HEK293 (cell line): Measurements from ENCODE around the gene LST1.

ENCODE experiments used
- IKZF3 ChIP-seq: fragments of 450-650 bp; IDR thresholded peaks from 2 replicates; pipeline ENCODE4 v1.5.0; 2018; ENCODE audit warnings: missing biosample characterization, mild to moderate bottlenecking, missing genetic modification characterization, moderate library complexity
- KLF1 ChIP-seq: fragments of 450-650 bp; formaldehyde crosslinking; IDR thresholded peaks from 2 replicates; pipeline ENCODE4 v1.5.1; 2016; ENCODE audit warnings: missing biosample characterization, missing genetic modification characterization
- OVOL3 ChIP-seq: fragments of 450-650 bp; formaldehyde crosslinking; IDR thresholded peaks from 2 replicates; pipeline ENCODE4 v1.5.1; 2016; ENCODE audit warnings: missing biosample characterization, missing genetic modification characterization
- RBAK ChIP-seq: fragments of 450-650 bp; formaldehyde crosslinking; IDR thresholded peaks from 2 replicates; pipeline ENCODE4 v1.5.1; 2016; ENCODE audit warnings: missing biosample characterization, missing genetic modification characterization
- SP3 ChIP-seq: fragments of 450-650 bp; formaldehyde crosslinking; IDR thresholded peaks from 2 replicates; pipeline ENCODE4 v1.5.1; 2016; ENCODE audit warnings: missing biosample characterization, missing genetic modification characterization
- WT1 ChIP-seq: fragments of 450-650 bp; formaldehyde crosslinking; IDR thresholded peaks from 2 replicates; pipeline ENCODE4 v1.5.1; 2016; ENCODE audit warnings: missing biosample characterization, missing genetic modification characterization
- YY2 ChIP-seq: fragments of 450-650 bp; formaldehyde crosslinking; IDR thresholded peaks from 2 replicates; pipeline ENCODE4 v1.5.1; 2016; ENCODE audit warnings: missing biosample characterization, missing genetic modification characterization
- ZFHX2 ChIP-seq: fragments of 450-650 bp; formaldehyde crosslinking; conservative IDR thresholded peaks from 2 replicates; pipeline ENCODE4 v1.5.1; 2016; ENCODE audit warnings: missing biosample characterization, missing genetic modification characterization
- ZFP41 ChIP-seq: fragments of 450-650 bp; formaldehyde crosslinking; IDR thresholded peaks from 2 replicates; pipeline ENCODE4 v1.5.1; 2016; ENCODE audit warnings: missing biosample characterization, missing genetic modification characterization, borderline replicate concordance
- ZNF10 ChIP-seq: fragments of 450-650 bp; formaldehyde crosslinking; IDR thresholded peaks from 2 replicates; pipeline ENCODE4 v1.5.1; 2017; ENCODE audit warnings: missing biosample characterization, missing genetic modification characterization
- ZNF16 ChIP-seq: fragments of 450-650 bp; formaldehyde crosslinking; IDR thresholded peaks from 2 replicates; pipeline ENCODE4 v1.5.1; 2016; ENCODE audit warnings: low read depth, missing biosample characterization, missing genetic modification characterization
- ZNF184 ChIP-seq: fragments of 450-650 bp; IDR thresholded peaks from 2 replicates; pipeline ENCODE4 v1.5.1; 2018; ENCODE audit warnings: missing biosample characterization, mild to moderate bottlenecking, missing genetic modification characterization
- ZNF302 ChIP-seq: fragments of 450-650 bp; formaldehyde crosslinking; IDR thresholded peaks from 2 replicates; pipeline ENCODE4 v1.5.1; 2016; ENCODE audit warnings: missing biosample characterization, missing genetic modification characterization, low read depth
- ZNF416 ChIP-seq: fragments of 450-650 bp; formaldehyde crosslinking; IDR thresholded peaks from 2 replicates; pipeline ENCODE4 v1.5.1; 2016; ENCODE audit warnings: missing biosample characterization, missing genetic modification characterization
- ZNF585B ChIP-seq: fragments of 450-650 bp; formaldehyde crosslinking; IDR thresholded peaks from 2 replicates; pipeline ENCODE4 v1.5.1; 2016; ENCODE audit warnings: missing biosample characterization, missing genetic modification characterization
- ZNF677 ChIP-seq: fragments of 450-650 bp; IDR thresholded peaks from 2 replicates; pipeline ENCODE4 v1.5.0; 2018; ENCODE audit warnings: missing biosample characterization, mild to moderate bottlenecking, missing genetic modification characterization, moderate library complexity
- ZNF785 ChIP-seq: fragments of 450-650 bp; formaldehyde crosslinking; IDR thresholded peaks from 2 replicates; pipeline ENCODE4 v1.5.1; 2016; ENCODE audit warnings: missing biosample characterization, missing genetic modification characterization
- ZNF830 ChIP-seq: fragments of 450-650 bp; IDR thresholded peaks from 2 replicates; pipeline ENCODE4 v1.5.0; 2018; ENCODE audit warnings: missing biosample characterization, missing genetic modification characterization, low read depth, mild to moderate bottlenecking, moderate library complexity
- ZSCAN16 ChIP-seq: fragments of 450-650 bp; formaldehyde crosslinking; IDR thresholded peaks from 2 replicates; pipeline ENCODE4 v1.5.1; 2016; ENCODE audit warnings: missing biosample characterization, missing genetic modification characterization
- TF ChIP-seq, protein P1 (sequence below): fragments of 450-650 bp; formaldehyde crosslinking; IDR thresholded peaks from 2 replicates; pipeline ENCODE4 v1.5.1; 2016; ENCODE audit warnings: missing biosample characterization, missing genetic modification characterization
- TF ChIP-seq, protein P2 (sequence below): fragments of 450-650 bp; formaldehyde crosslinking; IDR thresholded peaks from 2 replicates; pipeline ENCODE4 v1.5.1; 2017; ENCODE audit warnings: missing biosample characterization, missing genetic modification characterization
- TF ChIP-seq, protein P3 (sequence below): fragments of 450-650 bp; formaldehyde crosslinking; IDR thresholded peaks from 2 replicates; pipeline ENCODE4 v1.5.0; 2017; ENCODE audit warnings: missing biosample characterization, missing genetic modification characterization, borderline replicate concordance
- TF ChIP-seq, protein P4 (sequence below): fragments of 450-650 bp; formaldehyde crosslinking; IDR thresholded peaks from 2 replicates; pipeline ENCODE4 v1.5.1; 2016; ENCODE audit warnings: missing biosample characterization, missing genetic modification characterization, low read depth
- TF ChIP-seq, protein P5 (sequence below): fragments of 450-650 bp; formaldehyde crosslinking; IDR thresholded peaks from 2 replicates; pipeline ENCODE4 v1.5.1; 2016; ENCODE audit warnings: missing biosample characterization, missing genetic modification characterization
- TF ChIP-seq, protein P6 (sequence below): fragments of 450-650 bp; formaldehyde crosslinking; IDR thresholded peaks from 2 replicates; pipeline ENCODE4 v1.5.1; 2016; ENCODE audit warnings: missing biosample characterization, missing genetic modification characterization
- TF ChIP-seq, protein P7 (sequence below): fragments of 450-650 bp; formaldehyde crosslinking; IDR thresholded peaks from 2 replicates; pipeline ENCODE4 v1.5.1; 2016; ENCODE audit warnings: missing biosample characterization, missing genetic modification characterization

The LST1 gene

DNA sequence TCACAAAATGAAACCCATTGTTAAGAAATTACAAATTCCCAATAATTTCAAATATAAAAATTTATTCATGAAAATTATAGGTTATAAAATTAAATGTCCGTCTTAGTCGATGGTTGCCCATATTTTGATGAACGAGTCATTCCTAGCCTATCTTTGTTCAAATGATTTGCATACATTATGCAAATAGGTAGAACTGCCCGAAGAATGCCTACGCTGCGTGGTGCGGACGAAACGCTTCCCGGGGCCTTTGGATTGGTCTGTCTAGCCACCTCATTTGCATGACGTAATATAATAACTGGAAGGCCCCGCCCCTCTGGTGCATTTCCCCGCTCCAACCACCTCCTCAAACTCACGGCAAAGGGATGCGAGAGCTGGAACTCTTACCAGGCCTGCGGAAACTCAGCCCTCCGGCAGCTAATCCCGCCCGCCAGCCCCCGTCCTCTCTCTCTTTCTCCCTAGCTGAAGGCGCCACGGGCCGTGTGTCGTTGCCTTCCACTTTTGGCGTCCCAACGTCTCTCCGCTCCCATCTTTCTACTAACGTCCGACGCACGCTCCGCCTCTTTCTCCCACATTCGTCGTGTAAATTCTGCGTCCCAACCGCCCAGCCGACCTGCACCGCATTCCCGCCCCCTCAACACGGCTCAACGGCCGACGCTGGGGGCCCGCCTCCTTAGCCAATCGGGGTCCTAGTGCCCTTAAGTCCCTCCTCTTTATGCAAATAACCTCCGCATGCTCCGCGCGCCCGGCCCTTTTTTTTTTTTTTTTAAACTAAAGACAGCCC lies 33.9 kb downstream of the LST1 start (continued):
- TF ChIP-seq, protein P1, sequence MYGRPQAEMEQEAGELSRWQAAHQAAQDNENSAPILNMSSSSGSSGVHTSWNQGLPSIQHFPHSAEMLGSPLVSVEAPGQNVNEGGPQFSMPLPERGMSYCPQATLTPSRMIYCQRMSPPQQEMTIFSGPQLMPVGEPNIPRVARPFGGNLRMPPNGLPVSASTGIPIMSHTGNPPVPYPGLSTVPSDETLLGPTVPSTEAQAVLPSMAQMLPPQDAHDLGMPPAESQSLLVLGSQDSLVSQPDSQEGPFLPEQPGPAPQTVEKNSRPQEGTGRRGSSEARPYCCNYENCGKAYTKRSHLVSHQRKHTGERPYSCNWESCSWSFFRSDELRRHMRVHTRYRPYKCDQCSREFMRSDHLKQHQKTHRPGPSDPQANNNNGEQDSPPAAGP (tag by site-specific recombination): peak; percentile 86
- no peak for TF ChIP-seq RBAK (tag by site-specific recombination)
- TF ChIP-seq OVOL3 (tag by site-specific recombination): 0 out of 2 replicates have a peak, but pooled peaks have one; percentile 76
- TF ChIP-seq, protein P2, sequence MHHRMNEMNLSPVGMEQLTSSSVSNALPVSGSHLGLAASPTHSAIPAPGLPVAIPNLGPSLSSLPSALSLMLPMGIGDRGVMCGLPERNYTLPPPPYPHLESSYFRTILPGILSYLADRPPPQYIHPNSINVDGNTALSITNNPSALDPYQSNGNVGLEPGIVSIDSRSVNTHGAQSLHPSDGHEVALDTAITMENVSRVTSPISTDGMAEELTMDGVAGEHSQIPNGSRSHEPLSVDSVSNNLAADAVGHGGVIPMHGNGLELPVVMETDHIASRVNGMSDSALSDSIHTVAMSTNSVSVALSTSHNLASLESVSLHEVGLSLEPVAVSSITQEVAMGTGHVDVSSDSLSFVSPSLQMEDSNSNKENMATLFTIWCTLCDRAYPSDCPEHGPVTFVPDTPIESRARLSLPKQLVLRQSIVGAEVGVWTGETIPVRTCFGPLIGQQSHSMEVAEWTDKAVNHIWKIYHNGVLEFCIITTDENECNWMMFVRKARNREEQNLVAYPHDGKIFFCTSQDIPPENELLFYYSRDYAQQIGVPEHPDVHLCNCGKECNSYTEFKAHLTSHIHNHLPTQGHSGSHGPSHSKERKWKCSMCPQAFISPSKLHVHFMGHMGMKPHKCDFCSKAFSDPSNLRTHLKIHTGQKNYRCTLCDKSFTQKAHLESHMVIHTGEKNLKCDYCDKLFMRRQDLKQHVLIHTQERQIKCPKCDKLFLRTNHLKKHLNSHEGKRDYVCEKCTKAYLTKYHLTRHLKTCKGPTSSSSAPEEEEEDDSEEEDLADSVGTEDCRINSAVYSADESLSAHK (tag by site-specific recombination): peak; percentile 47; the same call in 1 of the 2 replicates
- no peak for TF ChIP-seq ZNF302
- TF ChIP-seq IKZF3: peak; percentile 94
- TF ChIP-seq, protein P3, sequence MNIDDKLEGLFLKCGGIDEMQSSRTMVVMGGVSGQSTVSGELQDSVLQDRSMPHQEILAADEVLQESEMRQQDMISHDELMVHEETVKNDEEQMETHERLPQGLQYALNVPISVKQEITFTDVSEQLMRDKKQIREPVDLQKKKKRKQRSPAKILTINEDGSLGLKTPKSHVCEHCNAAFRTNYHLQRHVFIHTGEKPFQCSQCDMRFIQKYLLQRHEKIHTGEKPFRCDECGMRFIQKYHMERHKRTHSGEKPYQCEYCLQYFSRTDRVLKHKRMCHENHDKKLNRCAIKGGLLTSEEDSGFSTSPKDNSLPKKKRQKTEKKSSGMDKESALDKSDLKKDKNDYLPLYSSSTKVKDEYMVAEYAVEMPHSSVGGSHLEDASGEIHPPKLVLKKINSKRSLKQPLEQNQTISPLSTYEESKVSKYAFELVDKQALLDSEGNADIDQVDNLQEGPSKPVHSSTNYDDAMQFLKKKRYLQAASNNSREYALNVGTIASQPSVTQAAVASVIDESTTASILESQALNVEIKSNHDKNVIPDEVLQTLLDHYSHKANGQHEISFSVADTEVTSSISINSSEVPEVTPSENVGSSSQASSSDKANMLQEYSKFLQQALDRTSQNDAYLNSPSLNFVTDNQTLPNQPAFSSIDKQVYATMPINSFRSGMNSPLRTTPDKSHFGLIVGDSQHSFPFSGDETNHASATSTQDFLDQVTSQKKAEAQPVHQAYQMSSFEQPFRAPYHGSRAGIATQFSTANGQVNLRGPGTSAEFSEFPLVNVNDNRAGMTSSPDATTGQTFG (tag by site-specific recombination): no peak
- peak; percentile 46 for TF ChIP-seq YY2
- 0 out of 2 replicates have a peak, but pooled peaks have one; percentile 39 for TF ChIP-seq ZNF785 (tag by site-specific recombination)
- TF ChIP-seq, protein P4, sequence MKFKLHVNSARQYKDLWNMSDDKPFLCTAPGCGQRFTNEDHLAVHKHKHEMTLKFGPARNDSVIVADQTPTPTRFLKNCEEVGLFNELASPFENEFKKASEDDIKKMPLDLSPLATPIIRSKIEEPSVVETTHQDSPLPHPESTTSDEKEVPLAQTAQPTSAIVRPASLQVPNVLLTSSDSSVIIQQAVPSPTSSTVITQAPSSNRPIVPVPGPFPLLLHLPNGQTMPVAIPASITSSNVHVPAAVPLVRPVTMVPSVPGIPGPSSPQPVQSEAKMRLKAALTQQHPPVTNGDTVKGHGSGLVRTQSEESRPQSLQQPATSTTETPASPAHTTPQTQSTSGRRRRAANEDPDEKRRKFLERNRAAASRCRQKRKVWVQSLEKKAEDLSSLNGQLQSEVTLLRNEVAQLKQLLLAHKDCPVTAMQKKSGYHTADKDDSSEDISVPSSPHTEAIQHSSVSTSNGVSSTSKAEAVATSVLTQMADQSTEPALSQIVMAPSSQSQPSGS: peak; percentile 99
- no peak for TF ChIP-seq ZNF585B (tag by site-specific recombination)
- peak; percentile 47; the same call in 1 of the 2 replicates for TF ChIP-seq ZNF10
- no peak for TF ChIP-seq ZNF830
- TF ChIP-seq ZFP41: no peak
- TF ChIP-seq ZNF677 (tag by site-specific recombination): no peak
- TF ChIP-seq SP3 (tag by site-specific recombination): peak; percentile 93
- TF ChIP-seq, protein P5, sequence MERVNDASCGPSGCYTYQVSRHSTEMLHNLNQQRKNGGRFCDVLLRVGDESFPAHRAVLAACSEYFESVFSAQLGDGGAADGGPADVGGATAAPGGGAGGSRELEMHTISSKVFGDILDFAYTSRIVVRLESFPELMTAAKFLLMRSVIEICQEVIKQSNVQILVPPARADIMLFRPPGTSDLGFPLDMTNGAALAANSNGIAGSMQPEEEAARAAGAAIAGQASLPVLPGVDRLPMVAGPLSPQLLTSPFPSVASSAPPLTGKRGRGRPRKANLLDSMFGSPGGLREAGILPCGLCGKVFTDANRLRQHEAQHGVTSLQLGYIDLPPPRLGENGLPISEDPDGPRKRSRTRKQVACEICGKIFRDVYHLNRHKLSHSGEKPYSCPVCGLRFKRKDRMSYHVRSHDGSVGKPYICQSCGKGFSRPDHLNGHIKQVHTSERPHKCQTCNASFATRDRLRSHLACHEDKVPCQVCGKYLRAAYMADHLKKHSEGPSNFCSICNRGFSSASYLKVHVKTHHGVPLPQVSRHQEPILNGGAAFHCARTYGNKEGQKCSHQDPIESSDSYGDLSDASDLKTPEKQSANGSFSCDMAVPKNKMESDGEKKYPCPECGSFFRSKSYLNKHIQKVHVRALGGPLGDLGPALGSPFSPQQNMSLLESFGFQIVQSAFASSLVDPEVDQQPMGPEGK (tag by site-specific recombination): peak; percentile 90
- TF ChIP-seq ZNF416 (tag by site-specific recombination): no peak
- TF ChIP-seq ZNF184: no peak
- TF ChIP-seq ZNF16: no peak
- TF ChIP-seq WT1 (tag by site-specific recombination): peak; percentile 75
- TF ChIP-seq, protein P6, sequence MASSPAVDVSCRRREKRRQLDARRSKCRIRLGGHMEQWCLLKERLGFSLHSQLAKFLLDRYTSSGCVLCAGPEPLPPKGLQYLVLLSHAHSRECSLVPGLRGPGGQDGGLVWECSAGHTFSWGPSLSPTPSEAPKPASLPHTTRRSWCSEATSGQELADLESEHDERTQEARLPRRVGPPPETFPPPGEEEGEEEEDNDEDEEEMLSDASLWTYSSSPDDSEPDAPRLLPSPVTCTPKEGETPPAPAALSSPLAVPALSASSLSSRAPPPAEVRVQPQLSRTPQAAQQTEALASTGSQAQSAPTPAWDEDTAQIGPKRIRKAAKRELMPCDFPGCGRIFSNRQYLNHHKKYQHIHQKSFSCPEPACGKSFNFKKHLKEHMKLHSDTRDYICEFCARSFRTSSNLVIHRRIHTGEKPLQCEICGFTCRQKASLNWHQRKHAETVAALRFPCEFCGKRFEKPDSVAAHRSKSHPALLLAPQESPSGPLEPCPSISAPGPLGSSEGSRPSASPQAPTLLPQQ (tag by site-specific recombination): peak; percentile 32
- TF ChIP-seq ZSCAN16: no peak
- peak; percentile 86 for TF ChIP-seq ZFHX2
- peak; percentile 59 for TF ChIP-seq KLF1 (tag by site-specific recombination)
- TF ChIP-seq, protein P7, sequence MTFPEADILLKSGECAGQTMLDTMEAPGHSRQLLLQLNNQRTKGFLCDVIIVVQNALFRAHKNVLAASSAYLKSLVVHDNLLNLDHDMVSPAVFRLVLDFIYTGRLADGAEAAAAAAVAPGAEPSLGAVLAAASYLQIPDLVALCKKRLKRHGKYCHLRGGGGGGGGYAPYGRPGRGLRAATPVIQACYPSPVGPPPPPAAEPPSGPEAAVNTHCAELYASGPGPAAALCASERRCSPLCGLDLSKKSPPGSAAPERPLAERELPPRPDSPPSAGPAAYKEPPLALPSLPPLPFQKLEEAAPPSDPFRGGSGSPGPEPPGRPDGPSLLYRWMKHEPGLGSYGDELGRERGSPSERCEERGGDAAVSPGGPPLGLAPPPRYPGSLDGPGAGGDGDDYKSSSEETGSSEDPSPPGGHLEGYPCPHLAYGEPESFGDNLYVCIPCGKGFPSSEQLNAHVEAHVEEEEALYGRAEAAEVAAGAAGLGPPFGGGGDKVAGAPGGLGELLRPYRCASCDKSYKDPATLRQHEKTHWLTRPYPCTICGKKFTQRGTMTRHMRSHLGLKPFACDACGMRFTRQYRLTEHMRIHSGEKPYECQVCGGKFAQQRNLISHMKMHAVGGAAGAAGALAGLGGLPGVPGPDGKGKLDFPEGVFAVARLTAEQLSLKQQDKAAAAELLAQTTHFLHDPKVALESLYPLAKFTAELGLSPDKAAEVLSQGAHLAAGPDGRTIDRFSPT: no peak
